ENCODE measurements around the gene NRP1.

Gene NRP1

DNA sequence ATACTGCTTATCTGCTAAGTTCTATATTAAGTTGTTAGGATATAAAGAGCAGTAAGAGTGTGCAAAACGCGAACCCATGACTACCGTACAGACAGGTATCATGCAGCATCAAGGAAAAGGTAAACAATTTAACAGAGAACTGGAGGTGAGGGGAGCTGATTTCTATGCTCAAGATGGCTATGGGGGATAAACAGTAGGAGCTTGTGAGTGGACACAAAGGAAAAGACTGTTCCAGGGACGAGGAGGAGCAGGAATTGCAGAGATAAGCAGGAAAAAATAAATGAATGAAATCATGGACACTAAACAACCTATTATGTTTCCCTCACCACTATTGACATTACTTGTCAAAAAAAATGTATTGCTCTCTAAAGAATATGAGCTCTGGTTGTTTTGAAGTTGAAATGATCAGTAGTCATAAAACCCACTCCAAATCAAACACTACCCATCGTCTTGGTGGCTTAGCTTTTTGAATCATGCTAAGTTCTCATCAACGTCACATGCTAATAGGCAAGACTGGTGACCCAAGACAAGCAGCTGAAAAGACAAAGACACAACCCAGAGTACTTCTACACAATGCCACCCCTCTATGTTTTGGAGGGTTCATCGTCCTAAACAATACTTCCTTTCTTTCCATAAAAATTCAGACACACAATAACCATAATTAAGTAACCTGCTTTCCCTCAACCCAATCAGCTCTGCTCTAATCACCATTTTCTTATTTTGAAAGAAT, 102.7 kb downstream of the NRP1 start:
- H3K27ac ChIP-seq: no peak overlapping the region
- no peaks in the 10 kb centered on the region for H3K36me3 ChIP-seq
- no peaks in the 10 kb centered on the region for H3K9me3 ChIP-seq
- TF ChIP-seq, protein P1, sequence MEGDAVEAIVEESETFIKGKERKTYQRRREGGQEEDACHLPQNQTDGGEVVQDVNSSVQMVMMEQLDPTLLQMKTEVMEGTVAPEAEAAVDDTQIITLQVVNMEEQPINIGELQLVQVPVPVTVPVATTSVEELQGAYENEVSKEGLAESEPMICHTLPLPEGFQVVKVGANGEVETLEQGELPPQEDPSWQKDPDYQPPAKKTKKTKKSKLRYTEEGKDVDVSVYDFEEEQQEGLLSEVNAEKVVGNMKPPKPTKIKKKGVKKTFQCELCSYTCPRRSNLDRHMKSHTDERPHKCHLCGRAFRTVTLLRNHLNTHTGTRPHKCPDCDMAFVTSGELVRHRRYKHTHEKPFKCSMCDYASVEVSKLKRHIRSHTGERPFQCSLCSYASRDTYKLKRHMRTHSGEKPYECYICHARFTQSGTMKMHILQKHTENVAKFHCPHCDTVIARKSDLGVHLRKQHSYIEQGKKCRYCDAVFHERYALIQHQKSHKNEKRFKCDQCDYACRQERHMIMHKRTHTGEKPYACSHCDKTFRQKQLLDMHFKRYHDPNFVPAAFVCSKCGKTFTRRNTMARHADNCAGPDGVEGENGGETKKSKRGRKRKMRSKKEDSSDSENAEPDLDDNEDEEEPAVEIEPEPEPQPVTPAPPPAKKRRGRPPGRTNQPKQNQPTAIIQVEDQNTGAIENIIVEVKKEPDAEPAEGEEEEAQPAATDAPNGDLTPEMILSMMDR (IDR thresholded peaks at IDR 0.05): no peak
- H3K27me3 ChIP-seq: no peaks in the 10 kb centered on the region
- no peak overlapping the region for H3K4me3 ChIP-seq
- H3K4me1 ChIP-seq: peaks cover 0 to 20% (median 7%) of the 10 kb centered on the region in 4 donors
- intact Hi-C loops (cut with DNase I; ENCODE audit: low total_unique reads): no loop called here
- DNase-seq: no peak

DNA sequence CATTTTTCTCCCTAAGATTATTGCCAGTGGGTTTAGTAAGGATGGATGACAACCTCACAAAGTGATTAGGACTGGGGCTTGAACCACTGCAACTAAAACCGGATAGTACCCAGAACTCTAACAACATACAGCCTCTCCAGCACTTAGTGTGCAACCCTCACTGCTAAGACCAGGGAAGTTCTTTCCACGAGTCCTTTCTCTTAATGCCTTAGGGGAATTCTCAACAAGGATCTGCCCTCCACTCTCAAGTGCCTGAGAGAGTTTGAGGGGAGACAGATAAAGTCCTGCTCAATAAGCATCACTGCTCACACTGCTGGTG, 104.6 kb downstream of the NRP1 start:
- Histone ChIP-seq H3K27me3 (no peaks in the 10 kb centered on the region), H3K27ac (no peak overlapping the region), H3K9me3 (no peaks in the 10 kb centered on the region), H3K36me3 (peaks cover 11 to 16% (median 13%) of the 10 kb centered on the region in 3 donors), H3K4me1 (peaks cover 0 to 14% (median 2%) of the 10 kb centered on the region in 4 donors), H3K4me3 (no peak overlapping the region)
- TF ChIP-seq, protein P1 (IDR thresholded peaks at IDR 0.05): no peak
- intact Hi-C loops (cut with DNase I; ENCODE audit: low total_unique reads): no loop called here
- DNase-seq: no peak

DNA sequence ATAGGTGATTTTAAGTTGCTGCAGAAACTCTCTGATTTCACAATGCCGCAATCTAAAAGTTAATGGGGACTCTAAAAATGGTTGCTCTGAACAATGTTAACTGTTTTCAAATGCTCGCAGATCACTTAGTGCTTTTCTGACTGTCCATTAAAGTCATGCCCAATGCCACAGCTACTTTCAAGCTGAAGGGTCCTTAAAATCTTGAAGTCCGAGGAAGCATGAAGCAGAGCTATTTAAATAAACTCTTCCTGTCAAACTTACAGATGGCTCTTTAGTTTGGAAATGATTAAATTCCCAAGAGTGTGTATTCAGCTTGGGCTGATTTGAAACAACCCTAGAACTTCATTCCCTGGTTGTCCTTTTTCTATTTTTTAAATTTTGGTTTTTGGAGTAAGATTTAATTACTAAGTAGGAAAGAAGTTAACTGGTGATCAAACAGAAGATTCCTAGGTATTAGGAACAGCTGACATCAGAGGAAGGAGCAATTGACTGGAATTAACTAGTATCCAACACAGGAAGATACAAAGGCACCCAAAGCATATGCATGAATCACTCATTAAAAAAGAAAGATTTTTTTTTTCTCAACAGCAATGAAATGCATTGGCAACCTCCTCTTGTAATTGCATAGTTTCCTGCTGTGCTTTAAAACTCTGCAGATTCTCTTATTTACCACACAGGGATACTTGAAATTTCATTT, 105.1 kb downstream of the NRP1 start:
- Histone ChIP-seq H3K36me3 (peaks cover 13 to 21% (median 18%) of the 10 kb centered on the region in 3 donors), H3K27ac (no peak overlapping the region), H3K9me3 (no peaks in the 10 kb centered on the region), H3K27me3 (no peaks in the 10 kb centered on the region), H3K4me1 (peaks cover 0 to 8% (median 0%) of the 10 kb centered on the region in 4 donors), H3K4me3 (no peak overlapping the region)
- DNase-seq: no peak
- TF ChIP-seq, protein P1 (IDR thresholded peaks at IDR 0.05): no peak
- intact Hi-C loops (cut with DNase I; ENCODE audit: low total_unique reads): no loop called here

DNA sequence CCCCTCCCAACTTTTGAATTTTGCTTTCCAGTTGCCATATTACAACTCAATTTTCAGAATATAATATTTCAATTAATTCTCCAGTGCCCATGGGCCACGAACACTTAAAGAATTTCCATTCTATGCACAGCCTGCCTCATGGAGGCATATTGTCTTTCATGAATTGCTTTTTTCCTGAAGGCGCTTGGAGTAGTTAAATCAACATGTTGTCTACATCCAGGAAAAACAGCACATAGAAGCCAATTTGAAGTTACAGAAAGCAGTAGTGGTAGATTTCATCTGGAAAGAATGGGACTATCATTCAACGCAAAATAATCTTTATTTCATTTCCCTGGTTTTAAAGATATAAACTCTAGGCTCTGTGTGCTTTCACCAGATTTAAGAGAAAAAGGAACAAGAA, 106.0 kb downstream of the NRP1 start:
- TF ChIP-seq, protein P1 (IDR thresholded peaks at IDR 0.05): no peak
- H3K9me3 ChIP-seq: no peaks in the 10 kb centered on the region
- no peak overlapping the region for H3K4me3 ChIP-seq
- no peaks in the 10 kb centered on the region for H3K27me3 ChIP-seq
- DNase-seq: no peak
- intact Hi-C loops (cut with DNase I; ENCODE audit: low total_unique reads): no loop called here
- H3K4me1 ChIP-seq: peaks cover 0 to 8% (median 3%) of the 10 kb centered on the region in 4 donors
- peaks cover 13 to 26% (median 18%) of the 10 kb centered on the region in 3 donors for H3K36me3 ChIP-seq
- H3K27ac ChIP-seq: no peak overlapping the region

DNA sequence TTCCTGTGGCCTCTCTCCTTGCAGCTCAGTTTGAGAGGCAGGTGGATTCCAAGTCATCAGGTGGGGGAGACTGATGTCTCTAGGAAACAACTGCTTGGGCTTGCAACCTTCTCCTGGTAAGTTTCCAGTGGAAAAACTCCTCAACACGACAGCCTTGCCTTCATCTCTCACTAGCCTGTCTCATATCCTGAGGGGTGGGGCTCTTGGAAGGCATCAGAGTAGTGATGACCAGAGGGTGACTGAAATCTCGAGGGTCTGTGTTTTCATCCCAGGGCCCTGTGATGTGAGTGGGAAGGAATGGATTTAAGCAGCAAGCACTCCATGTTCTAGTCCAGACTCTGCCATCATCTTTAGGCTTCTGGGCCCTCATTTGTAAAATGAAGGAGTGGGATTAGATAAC, 107.0 kb downstream of the NRP1 start:
- Histone ChIP-seq H3K27me3 (no peaks in the 10 kb centered on the region), H3K36me3 (peaks cover 13 to 29% (median 18%) of the 10 kb centered on the region in 3 donors), H3K27ac (no peak overlapping the region), H3K9me3 (no peaks in the 10 kb centered on the region), H3K4me3 (no peak overlapping the region), H3K4me1 (peaks cover 0 to 12% (median 3%) of the 10 kb centered on the region in 4 donors)
- TF ChIP-seq, protein P1 (IDR thresholded peaks at IDR 0.05): no peak
- DNase-seq: no peak
- intact Hi-C loops (cut with DNase I; ENCODE audit: low total_unique reads): no loop called here
